Glomerular visceral epithelial cell (primary cell): ENCODE results near the gene CCNJL.
"Not testable (repeated sequence)": the region's sequence is repeated elsewhere in the genome, so short reads cannot be mapped to it uniquely, and the experiment has no call there.

ENCODE experiments used
- DNase-seq: peaks from one replicate; pipeline ENCODE4 v3.0.0-alpha.2; 2016; ENCODE audit errors: extremely low spot score

CCNJL gene

DNA sequence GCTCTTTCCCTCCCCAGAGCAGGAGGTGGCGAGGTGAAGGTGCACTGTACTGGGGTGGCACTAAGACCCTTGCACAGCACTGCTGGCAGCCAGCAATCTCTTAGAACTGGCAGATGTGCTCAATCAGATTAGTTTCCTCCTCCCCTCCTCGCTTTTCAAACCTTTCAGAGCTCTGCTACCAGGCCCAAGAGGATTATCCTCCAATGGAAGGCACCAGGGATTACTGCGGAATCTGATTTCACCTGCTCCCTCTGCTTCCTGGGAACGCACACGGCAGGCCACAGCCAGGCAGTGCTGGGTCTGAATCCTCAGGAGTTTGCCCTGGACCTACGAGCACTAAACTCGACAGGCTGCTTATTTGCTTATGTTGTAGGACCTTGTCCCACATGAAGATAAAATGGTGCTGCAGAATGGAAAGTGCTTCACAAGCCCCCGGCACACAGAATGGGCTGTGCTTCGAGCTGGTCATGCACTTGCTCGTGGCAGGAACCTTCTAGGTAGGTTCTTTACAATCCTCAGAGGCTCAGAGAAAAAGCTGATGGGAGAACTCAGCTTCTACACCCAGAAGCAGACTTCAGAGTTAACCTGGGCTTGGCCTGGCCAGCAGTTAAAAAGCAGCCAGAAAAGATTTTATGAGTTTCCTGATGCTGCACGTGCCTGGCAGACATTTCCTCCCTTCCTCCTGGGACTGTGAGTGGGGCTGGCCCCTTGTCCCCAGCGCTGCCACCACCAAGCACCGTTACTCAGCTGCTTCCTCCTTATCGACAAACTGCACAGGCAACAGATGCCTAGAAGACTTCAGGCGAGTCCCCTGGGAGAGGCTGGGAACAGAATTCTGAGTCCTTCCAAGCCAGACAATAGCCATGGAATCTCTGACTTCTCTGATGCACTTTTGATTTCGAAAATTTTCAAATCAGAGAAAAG, 50.0 kb downstream of the CCNJL start:
- DNase-seq: no peak

DNA sequence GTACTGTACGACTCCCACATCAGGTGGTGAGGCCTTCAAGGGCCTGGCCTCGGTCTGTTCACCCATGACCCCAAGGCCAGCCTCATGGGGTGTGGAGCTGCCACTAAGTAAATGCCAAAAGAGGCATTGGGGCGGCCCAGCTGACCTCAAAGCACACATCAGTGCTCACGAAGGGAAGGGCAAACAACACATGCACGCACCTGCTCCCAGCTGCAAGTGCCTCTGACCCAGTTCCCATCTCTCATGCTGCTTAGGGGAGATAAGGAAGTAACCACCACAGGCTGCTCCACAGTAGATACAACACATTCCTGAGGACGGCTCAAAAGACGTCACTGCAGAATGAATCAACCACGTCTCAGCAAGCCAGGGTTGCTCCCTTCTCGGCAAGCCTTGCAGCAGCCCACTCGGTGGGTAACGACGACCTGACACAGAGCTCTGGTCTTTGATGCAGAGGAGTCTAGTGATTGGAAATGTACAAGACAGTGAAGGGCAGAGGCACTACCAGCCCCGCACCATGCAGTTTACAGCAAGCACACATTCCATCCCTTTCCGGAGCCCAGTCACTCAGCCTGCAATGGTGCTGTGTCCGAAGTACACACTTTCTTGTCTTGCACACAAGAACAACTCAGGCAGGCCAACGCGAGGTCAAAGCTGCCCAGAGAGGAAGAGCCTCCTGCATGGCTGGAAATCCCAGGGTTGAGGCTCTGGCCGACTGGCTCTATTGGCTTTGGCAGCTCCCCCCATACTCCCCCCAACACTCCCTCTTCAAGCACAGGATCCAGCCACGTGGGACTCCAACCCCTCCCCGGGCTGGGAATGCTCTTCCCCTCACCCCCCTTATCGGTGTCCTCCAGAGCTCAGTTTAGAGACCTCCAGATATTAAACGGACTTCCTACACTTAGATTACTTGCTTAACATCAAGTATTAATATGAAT, 51.2 kb downstream of the CCNJL start:
- DNase-seq: peak; percentile 95

DNA sequence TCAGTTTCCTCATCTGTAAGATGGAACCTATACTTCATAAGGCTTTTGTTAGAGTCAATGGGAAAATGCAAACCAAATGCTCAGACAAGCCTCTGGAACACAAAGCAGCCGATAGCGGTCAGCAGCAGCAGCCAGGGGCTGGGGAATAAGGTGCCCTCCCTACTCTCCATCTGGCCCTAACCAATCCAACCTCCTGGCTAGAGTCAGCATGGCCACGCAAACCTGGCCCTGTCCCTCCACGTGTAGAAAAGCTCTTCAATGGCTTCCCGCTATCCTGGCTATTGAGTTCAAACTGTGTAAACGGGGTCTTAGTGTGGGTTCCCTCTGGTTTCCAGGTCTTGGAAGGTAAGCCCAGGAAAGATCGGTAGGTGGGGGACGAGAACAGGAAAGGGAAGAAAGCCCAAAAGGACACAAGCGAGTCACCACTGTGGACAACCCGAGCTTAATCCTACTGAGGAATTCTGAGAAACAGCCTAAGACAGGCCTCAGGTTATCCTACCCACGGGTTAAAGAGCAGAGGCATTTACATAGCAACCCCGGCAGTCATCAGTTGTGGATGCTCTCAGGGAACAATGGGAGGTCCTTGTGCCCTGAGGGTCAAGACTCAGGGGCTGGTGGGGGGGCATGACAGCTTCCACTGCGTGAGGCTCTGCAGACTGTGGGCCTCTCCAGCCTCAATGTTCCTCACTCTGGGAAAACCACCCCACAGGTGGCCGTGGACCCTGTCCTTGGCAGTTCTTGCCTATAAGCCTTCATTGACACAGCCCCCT, 52.2 kb downstream of the CCNJL start:
- DNase-seq: peak; percentile 15

DNA sequence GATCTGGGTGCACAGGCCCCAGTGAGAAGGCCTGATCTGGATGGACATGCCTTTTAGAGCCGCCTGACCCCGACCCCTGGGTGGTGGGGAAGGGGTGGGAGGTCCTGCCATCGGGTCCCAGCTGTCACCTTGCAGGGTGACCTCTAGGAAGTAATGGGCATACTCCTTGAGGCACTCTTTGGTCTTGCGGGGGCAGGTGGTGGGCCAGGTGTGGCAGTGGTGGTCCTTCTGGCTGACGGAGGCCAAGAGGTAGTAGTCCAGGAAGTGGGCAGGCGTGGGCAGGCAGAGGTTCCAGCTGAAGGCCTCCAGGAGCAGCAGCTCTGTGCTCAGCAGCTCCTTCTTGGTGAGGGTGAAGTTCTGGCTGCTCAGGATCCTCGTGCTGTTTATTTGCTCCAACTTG, 53.0 kb downstream of the CCNJL start:
- no peak for DNase-seq

DNA sequence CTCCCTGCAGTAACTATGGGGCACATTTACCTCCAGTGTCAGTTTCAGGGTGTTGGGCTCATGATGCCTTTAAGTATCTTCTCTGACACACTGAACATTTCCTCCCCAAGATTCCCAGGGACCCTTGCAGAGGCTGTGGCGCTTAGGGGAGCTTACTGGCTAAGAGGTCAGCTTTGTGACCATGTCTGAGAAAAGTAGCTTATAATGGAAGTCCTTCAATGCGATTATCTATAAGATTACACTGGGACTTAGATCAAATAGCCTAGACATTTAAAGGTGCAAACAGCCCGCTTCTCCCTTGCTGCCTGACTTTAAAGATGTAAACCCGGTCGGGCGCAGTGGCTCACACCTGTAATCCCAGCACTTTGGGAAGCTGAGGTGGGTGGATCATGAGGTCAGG, 57.7 kb downstream of the CCNJL start:
- DNase-seq: no peak

GRCh38 chr5:160253441-160253840, 58.9 kb downstream of the CCNJL start:
- no peak for DNase-seq

GRCh38 chr5:160252916-160253315, 59.4 kb downstream of the CCNJL start:
- DNase-seq: no peak

DNA sequence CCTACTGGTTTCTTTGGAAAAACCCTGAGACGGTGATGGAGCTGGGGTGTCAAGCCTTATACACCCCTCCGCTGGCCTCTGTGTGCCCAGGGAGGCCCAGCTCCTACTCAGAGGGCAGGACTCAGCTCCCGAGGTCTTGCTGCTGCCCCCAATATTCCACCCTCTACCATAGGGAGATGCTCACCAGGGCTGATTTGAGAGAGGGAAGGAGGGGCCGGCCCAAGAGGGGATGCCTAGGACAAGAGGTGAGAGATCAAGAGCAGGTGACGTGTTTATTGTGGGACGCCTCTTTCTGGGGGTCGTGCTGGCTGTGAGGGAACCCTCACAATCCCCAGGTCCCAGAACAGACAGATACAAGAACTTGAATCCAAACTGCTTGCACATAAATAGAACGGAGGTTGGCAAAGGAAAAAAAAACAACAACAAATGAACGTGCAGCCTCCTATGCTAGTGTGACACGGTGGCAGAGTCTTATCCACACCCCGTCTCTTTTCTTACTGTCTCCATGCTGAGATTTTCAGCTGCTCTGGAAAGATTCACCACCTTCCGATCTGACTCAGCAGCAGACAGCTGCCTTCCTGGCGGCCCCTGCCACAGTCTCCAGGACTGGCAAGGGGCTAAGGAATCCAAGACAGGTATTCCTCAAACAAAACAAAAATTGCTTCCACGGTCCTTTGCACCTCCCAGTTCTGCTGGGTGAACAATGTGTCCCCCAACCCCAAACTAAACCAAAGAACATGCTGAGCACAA, 60.8 kb downstream of the CCNJL start:
- DNase-seq: no peak

GRCh38 chr5:160250826-160251225, 61.5 kb downstream of the CCNJL start:
- no peak for DNase-seq

DNA sequence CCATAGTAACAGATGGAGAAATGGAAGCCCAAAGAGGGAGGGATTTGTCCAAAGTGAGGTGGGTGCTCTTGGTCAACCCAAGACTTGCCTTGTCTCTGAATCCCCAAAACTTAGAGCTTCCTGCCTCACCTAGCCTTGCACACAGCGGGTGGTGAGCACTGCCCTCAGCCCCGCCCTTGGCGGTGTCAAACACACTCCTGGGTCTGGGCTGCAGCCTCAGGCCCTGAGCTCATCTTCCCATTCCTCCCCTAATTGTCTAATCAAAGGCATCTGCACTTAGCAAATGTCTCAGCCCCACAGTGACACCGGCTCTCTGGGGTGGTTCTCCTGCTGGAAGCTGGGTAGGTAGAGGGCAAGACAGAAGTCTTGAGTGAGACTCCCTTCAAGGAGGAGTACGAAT, 62.1 kb downstream of the CCNJL start:
- DNase-seq: no peak

DNA sequence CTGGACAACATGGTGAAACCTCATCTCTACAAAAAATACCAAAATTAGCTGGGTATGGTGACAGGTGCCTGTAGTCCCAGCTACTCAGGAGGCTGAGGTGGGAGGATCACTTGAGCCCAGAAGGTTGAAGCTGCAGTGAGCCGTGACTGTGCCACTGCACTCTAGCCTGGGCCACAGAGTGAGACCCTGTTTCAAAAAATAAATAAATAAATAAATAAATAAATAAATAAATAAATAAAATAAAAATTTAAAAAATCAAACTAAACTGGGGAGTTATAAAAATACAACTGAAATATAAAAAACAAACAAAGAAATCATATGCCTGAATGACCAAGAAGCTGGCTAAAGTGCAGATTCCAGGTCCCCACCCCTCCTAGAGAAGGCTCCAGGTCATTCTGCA, 62.8 kb downstream of the CCNJL start:
- DNase-seq: not testable (repeated sequence)

DNA sequence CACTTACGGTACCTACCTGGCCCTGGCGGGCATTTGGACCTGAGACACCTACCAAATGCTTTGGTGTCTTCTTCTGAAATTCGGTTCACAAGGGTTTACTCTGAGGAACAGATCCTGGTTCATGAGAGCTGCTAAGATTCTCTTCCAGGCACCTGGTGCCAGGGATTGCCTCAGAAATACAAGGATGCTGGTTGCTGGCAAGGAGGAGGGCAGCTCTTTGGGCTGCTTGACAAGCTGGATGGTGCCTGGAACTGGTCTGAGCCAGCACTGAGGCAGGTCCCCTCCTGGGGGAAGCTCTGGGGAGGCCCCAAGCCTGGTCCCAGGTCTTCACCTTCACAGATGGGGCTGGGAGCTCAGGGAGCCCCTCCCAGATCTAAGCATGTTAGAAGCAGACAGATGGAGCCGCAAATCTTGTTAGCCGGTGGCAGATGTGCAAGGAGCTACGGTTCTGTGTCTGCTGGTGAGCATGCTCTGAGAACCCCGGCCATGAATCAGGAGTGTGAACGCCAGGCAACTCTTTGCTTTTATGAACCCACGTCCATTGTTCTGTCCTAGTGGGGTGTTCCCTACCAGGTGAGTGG, 66.8 kb downstream of the CCNJL start:
- DNase-seq: no peak

GRCh38 chr5:160242145-160242544, 70.2 kb downstream of the CCNJL start:
- DNase-seq: no peak

DNA sequence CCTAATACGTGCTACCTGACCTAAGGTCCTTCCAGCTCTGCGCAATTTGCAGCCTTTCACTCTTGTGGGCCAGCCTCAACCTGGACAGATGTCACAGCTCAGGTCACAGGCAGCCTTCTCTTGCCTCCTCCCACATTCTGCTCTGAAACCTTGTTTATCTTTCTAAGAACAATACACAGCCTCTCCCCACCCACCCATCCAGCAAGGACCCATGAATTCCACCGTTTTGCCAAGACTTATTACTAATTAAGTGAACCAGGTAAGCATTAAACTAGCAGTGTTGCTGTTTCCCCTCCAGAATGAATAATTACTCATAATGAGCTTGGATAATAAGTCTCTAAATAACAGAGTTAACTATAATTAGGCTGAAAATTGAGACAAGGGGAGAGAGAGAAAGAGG, 72.0 kb downstream of the CCNJL start:
- DNase-seq: no peak

GRCh38 chr5:160237571-160238093, 74.7 kb downstream of the CCNJL start:
- no peak for DNase-seq

- DNase-seq: no peak
Measured at GRCh38 chr5:160235731-160236130, 76.6 kb downstream of the CCNJL start.

DNA sequence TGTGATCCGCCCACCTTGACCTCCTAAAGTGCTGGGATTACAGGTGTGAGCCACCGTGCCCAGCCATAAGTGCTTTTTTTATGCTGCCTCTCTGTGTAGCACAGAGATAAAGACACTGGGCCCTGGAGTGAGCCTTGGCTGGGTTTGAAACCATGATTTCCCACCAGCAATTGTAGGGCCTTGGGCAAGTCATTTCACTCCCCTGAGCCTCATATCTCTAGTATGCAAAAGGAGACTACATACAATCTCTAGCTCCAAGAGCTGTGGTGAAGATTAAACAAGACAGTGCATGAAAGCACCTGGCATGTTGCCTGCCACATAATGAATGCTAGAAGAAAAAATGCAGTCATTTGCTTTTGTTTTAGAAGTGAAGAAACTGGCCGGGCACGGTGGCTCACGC, 79.1 kb downstream of the CCNJL start:
- no peak for DNase-seq

GRCh38 chr5:160231783-160232342, 80.5 kb downstream of the CCNJL start:
- no peak for DNase-seq

GRCh38 chr5:160230686-160231527, 81.5 kb downstream of the CCNJL start:
- peak; percentile 68 for DNase-seq
